H1 (cell line): Measurements from ENCODE around the gene ST6GALNAC3. TPM values are rescaled to one million over a fixed set of nuclear protein-coding genes. Genes with fewer than 3 reads are reported as not detected.

Experiments used
- CTCF ChIA-PET: fragments of 300-600 bp; sonication (Branson Sonifier 250); formaldehyde crosslinking; loops from one replicate; lab custom pipeline; 2021; ENCODE audit not compliant: partially characterized antibody; lab: Charles Lee
- POLR2A ChIA-PET: fragments of 300-600 bp; sonication (Branson Sonifier 250); formaldehyde crosslinking; loops from one replicate; lab custom pipeline; 2021; ENCODE audit warnings: inconsistent platforms; ENCODE audit not compliant: partially characterized antibody; lab: Charles Lee
- DNase-seq, 2 experiments: peaks; one replicate each; pipeline versions ENCODE4 v3.0.0 to v3.0.0-alpha.2; 2010 to 2022; ENCODE audit warnings: low spot score in 2 of 2, low read depth in 1 of 2, mixed read lengths in 1 of 2
- FAIRE-seq: peaks from 2 replicates; lab custom pipeline; 2011; peaks lifted over from hg19 to GRCh38; lab: Jason Lieb, UNC
- H2AFZ ChIP-seq: 2 replicates; pipeline ENCODE4 v1.8.1; 2012; ENCODE audit warnings: low read length, inconsistent platforms
- H2AK5ac ChIP-seq: 2 replicates; pipeline ENCODE4 v1.6.1; 2013; ENCODE audit warnings: low read depth, low read length
- H2BK120ac ChIP-seq: replicated peaks from 2 replicates; pipeline ENCODE3; 2013; ENCODE audit warnings: low read depth, low read length, inconsistent platforms
- H2BK12ac ChIP-seq: 2 replicates; pipeline ENCODE4 v1.6.1; 2013; ENCODE audit warnings: low read depth, low read length
- H2BK15ac ChIP-seq: 2 replicates; pipeline ENCODE4 v1.6.1; 2013; ENCODE audit warnings: low read length
- H2BK20ac ChIP-seq: 2 replicates; pipeline ENCODE4 v1.6.1; 2013; ENCODE audit warnings: low read length
- H2BK5ac ChIP-seq: 2 replicates; pipeline ENCODE4 v1.6.1; 2013; ENCODE audit warnings: low read depth, low read length
- H3K14ac ChIP-seq: 2 replicates; pipeline ENCODE4 v1.6.1; 2013; ENCODE audit warnings: inconsistent platforms; ENCODE audit not compliant: insufficient read length
- H3K18ac ChIP-seq: 2 replicates; pipeline ENCODE4 v1.6.1; 2013; ENCODE audit warnings: low read length; ENCODE audit errors: extremely low read depth
- H3K23ac ChIP-seq: 2 replicates; pipeline ENCODE4 v1.6.1; 2013; ENCODE audit warnings: inconsistent platforms; ENCODE audit not compliant: insufficient read length
- H3K23me2 ChIP-seq: 2 replicates; pipeline ENCODE4 v1.6.1; 2013; ENCODE audit warnings: low read depth, low read length
- H3K27ac ChIP-seq: 2 replicates; pipeline ENCODE4 v1.6.1; 2011; ENCODE audit warnings: low read depth, low read length, inconsistent platforms
- H3K27me3 ChIP-seq, 4 experiments: replicated peaks in 1 of 4; 1 replicate in 1 of 4; 2 replicates in 3 of 4; pipeline versions ENCODE4 v1.6.1 to v1.8.1; 2011 to 2013; ENCODE audit warnings: low read length in 3 of 4, mild to moderate bottlenecking in 3 of 4, inconsistent platforms in 2 of 4, mixed read lengths in 2 of 4, moderate library complexity in 1 of 4; ENCODE audit not compliant: control insufficient read depth in 3 of 4, insufficient read depth in 3 of 4; ENCODE audit errors: extremely low read depth in 1 of 4
- H3K36me3 ChIP-seq, 4 experiments: 2 replicates each; pipeline versions ENCODE4 v1.6.1 to v1.8.1; 2011 to 2013; ENCODE audit warnings: mild to moderate bottlenecking in 4 of 4, low read length in 3 of 4, moderate library complexity in 2 of 4, control low read depth in 1 of 4, inconsistent platforms in 1 of 4; ENCODE audit not compliant: insufficient read depth in 4 of 4, control insufficient read depth in 2 of 4
- H3K4ac ChIP-seq: replicated peaks from 2 replicates; pipeline ENCODE3; 2013; ENCODE audit warnings: low read length, low read depth, mixed read lengths, inconsistent platforms; ENCODE audit not compliant: insufficient read length
- H3K4me1 ChIP-seq, 4 experiments: replicated peaks in 1 of 4; 1 replicate in 1 of 4; 2 replicates in 3 of 4; pipeline versions ENCODE4 v1.6.1 to v1.8.1; 2011 to 2013; ENCODE audit warnings: low read length in 3 of 4, inconsistent platforms in 2 of 4, mixed read lengths in 1 of 4; ENCODE audit not compliant: insufficient read depth in 4 of 4, control insufficient read depth in 3 of 4
- H3K4me2 ChIP-seq, 2 experiments: 2 replicates each; pipeline versions ENCODE4 v1.6.1 to v1.8.1; 2011 to 2013; ENCODE audit warnings: low read depth in 2 of 2, low read length in 2 of 2, control low read depth in 1 of 2, inconsistent platforms in 1 of 2, mild to moderate bottlenecking in 1 of 2; ENCODE audit not compliant: insufficient read depth in 1 of 2
- H3K4me3 ChIP-seq, 4 experiments: fragments of 200-600, 300-600 bp in 1 of 4; sonication (generic), shearing (Covaris generic), sonication (Bioruptor Twin) in 1 of 4; 2 replicates each; pipeline versions ENCODE4 v1.5.1 to v1.8.1; 2011 to 2016; ENCODE audit warnings: low read length in 4 of 4, low read depth in 3 of 4, control low read depth in 2 of 4, inconsistent platforms in 2 of 4, mild to moderate bottlenecking in 2 of 4, mixed read lengths in 1 of 4, moderate library complexity in 1 of 4; ENCODE audit not compliant: insufficient read depth in 2 of 4; ENCODE audit errors: extremely low read depth in 1 of 4
- H3K56ac ChIP-seq: replicated peaks from 2 replicates; pipeline ENCODE3; 2013; ENCODE audit warnings: low read depth, mild to moderate bottlenecking, mixed read lengths, low read length, inconsistent platforms; ENCODE audit not compliant: insufficient read length
- H3K79me1 ChIP-seq: 2 replicates; pipeline ENCODE4 v1.6.1; 2013; ENCODE audit warnings: low read depth, low read length, control low read depth
- H3K79me2 ChIP-seq, 2 experiments: 2 replicates each; pipeline versions ENCODE4 v1.6.1 to v1.8.1; 2012 to 2013; ENCODE audit warnings: low read length in 2 of 2, mild to moderate bottlenecking in 2 of 2, inconsistent platforms in 1 of 2; ENCODE audit not compliant: insufficient read depth in 2 of 2, control insufficient read depth in 1 of 2
- H3K9ac ChIP-seq, 4 experiments: replicated peaks in 1 of 4; 1 replicate in 1 of 4; 2 replicates in 3 of 4; pipeline versions ENCODE4 v1.6.1 to v1.8.1; 2011 to 2013; ENCODE audit warnings: low read depth in 3 of 4, low read length in 3 of 4, control low read depth in 2 of 4, mild to moderate bottlenecking in 2 of 4, moderate library complexity in 2 of 4, inconsistent platforms in 1 of 4; ENCODE audit errors: extremely low read depth in 1 of 4
- H3K9me3 ChIP-seq, 2 experiments: 2 replicates each; pipeline versions ENCODE4 v1.6.1 to v1.8.1; 2012 to 2013; ENCODE audit warnings: mild to moderate bottlenecking in 2 of 2, moderate library complexity in 2 of 2, control low read depth in 1 of 2, inconsistent platforms in 1 of 2, low read depth in 1 of 2, low read length in 1 of 2, mixed read lengths in 1 of 2; ENCODE audit not compliant: insufficient read depth in 2 of 2
- H4K20me1 ChIP-seq, 2 experiments: replicated peaks in 1 of 2; 2 replicates each; pipeline versions ENCODE3 to v1.8.1; 2011 to 2013; ENCODE audit warnings: inconsistent platforms in 2 of 2, low read length in 2 of 2, mild to moderate bottlenecking in 1 of 2; ENCODE audit not compliant: insufficient read depth in 2 of 2, control insufficient read depth in 1 of 2
- H4K5ac ChIP-seq: 2 replicates; pipeline ENCODE4 v1.6.1; 2013; ENCODE audit warnings: low read length, low read depth, mixed read lengths, inconsistent platforms; ENCODE audit not compliant: insufficient read length
- H4K8ac ChIP-seq: 2 replicates; pipeline ENCODE4 v1.8.0; 2013; ENCODE audit warnings: mild to moderate bottlenecking, moderate library complexity, low read length, inconsistent platforms; ENCODE audit not compliant: insufficient read depth; ENCODE audit errors: extremely low read depth
- H4K91ac ChIP-seq: replicated peaks from 2 replicates; pipeline ENCODE3; 2013; ENCODE audit warnings: low read length, mixed read lengths, inconsistent platforms; ENCODE audit not compliant: insufficient read length
- ASH2L ChIP-seq: fragments of 200-600, 300-600 bp; sonication (generic); IDR thresholded peaks from one replicate; pipeline ENCODE4 v1.7.1; 2017; ENCODE audit warnings: low read length
- BACH1 ChIP-seq: IDR thresholded peaks from 2 replicates; pipeline ENCODE4 v1.6.1; 2012; ENCODE audit warnings: low read length, improper control_type of control experiment
- CBX5 ChIP-seq: fragments of 300-800, 300-1000 bp; sonication (generic); IDR thresholded peaks from 2 replicates; pipeline ENCODE4 v1.7.1; 2016; ENCODE audit warnings: antibody characterized with exemption, low read length, low read depth
- EP300 ChIP-seq, 2 experiments: IDR thresholded peaks; 1 replicate in 1 of 2; 2 replicates in 1 of 2; pipeline ENCODE4 v1.6.1; 2011 to 2012; ENCODE audit warnings: low read depth in 2 of 2, low read length in 2 of 2, mild to moderate bottlenecking in 2 of 2, borderline replicate concordance in 1 of 2, inconsistent platforms in 1 of 2, moderate library complexity in 1 of 2
- GABPA ChIP-seq: IDR thresholded peaks from 2 replicates; pipeline ENCODE4 v1.6.1; 2011; ENCODE audit warnings: mild to moderate bottlenecking, low read length, moderate library complexity, borderline replicate concordance; ENCODE audit not compliant: insufficient read depth
- JUN ChIP-seq: IDR thresholded peaks from 2 replicates; pipeline ENCODE4 v1.6.1; 2011; ENCODE audit warnings: low read depth, mild to moderate bottlenecking, improper control_type of control experiment, low read length
- KDM5A ChIP-seq: fragments of 200-600 bp; IDR thresholded peaks from 2 replicates; pipeline ENCODE4 v1.7.1; 2012; ENCODE audit warnings: mild to moderate bottlenecking, low read length, inconsistent platforms, mixed read lengths
- NRF1 ChIP-seq: IDR thresholded peaks from 2 replicates; pipeline ENCODE4 v1.6.1; 2011; ENCODE audit warnings: mild to moderate bottlenecking, low read depth, low read length, improper control_type of control experiment
- RFX5 ChIP-seq: IDR thresholded peaks from 2 replicates; pipeline ENCODE4 v1.6.1; 2011; ENCODE audit warnings: low read depth, low read length, improper control_type of control experiment, borderline replicate concordance
- SIX5 ChIP-seq: IDR thresholded peaks from 2 replicates; pipeline ENCODE4 v1.6.1; 2011; ENCODE audit warnings: mild to moderate bottlenecking, low read depth, low read length
- TEAD4 ChIP-seq: IDR thresholded peaks from 2 replicates; pipeline ENCODE4 v1.6.1; 2012; ENCODE audit warnings: low read depth, low read length, inconsistent platforms, mixed read lengths
- USF2 ChIP-seq: IDR thresholded peaks from 2 replicates; pipeline ENCODE4 v1.6.1; 2011; ENCODE audit warnings: low read length, improper control_type of control experiment
- WGBS, 2 experiments: shearing (Covaris generic) in 1 of 2; methylation state at CpG; one replicate each; pipeline versions ENCODE4 v1.1.6 to v1.1.7; 2013 to 2015; ENCODE audit warnings: low lambda C conversion rate in 2 of 2, mixed read lengths in 2 of 2, inconsistent platforms in 1 of 2, low coverage in 1 of 2, missing lambda C conversion rate in 1 of 2; ENCODE audit not compliant: insufficient replicate concordance in 2 of 2, insufficient coverage in 1 of 2, insufficient read length in 1 of 2; ENCODE audit errors: extremely low coverage in 1 of 2, missing lambda C conversion rate in 1 of 2; 5-methylcytosine and 5-hydroxymethylcytosine counted together
- polyA plus RNA-seq, 7 experiments: library from polyadenylated mRNA; depleted of rRNA in 3 of 7; stranded (reverse) in 5 of 7; unstranded in 2 of 7; fragments of >200 nt in 5 of 7; fragments of 200-250 nt in 2 of 7; gene quantifications; 1 replicate in 5 of 7; 2 replicates in 1 of 7; 4 replicates in 1 of 7; pipeline versions ENCODE4 v1.2.1 to v1.2.3, GENCODE V29; 2011 to 2013; ENCODE audit warnings: missing spikeins in 2 of 7, mixed read lengths in 2 of 7
- total RNA-seq: library from RNA; stranded (reverse); fragmentation: NEBNext Ultra II Directional; extraction: Animal tissue kit (Norgen Biotek cat#: 25700); gene quantifications from 2 replicates; pipeline ENCODE4 v1.2.1, GENCODE V29; 2021

Gene ST6GALNAC3
- total and polyA plus RNA-seq, 2 of the 8 experiments (the other 6 are each of a cell fraction or from before 2014, with no cell fraction given), result 4.9 to 19.0 TPM

GRCh38 chr1:76142771-76143540 lies 68.4 kb downstream of the ST6GALNAC3 start:
- H3K18ac ChIP-seq, result no peak overlapping the region
- no peak overlapping the region for H4K91ac ChIP-seq
- H3K56ac ChIP-seq, result no peak overlapping the region
- H3K36me3 ChIP-seq, result no peaks in the 10 kb centered on the region
- H4K5ac ChIP-seq, result no peak overlapping the region
- WGBS, 2 experiments, result 77% methylated on average over 5 of the region's 5 CpGs; no CpG with 5 or more reads in 1 of the 2 experiments
- H3K23ac ChIP-seq, result no peak overlapping the region
- DNase-seq, result no peak
- peaks cover 0 to 13% (median 6%) of the 10 kb centered on the region in 4 experiments; a peak in 5 of 7 replicates for H3K4me1 ChIP-seq
- H3K79me2 ChIP-seq, result no peaks in the 10 kb centered on the region
- H3K14ac ChIP-seq, result no peak overlapping the region
- no peak overlapping the region for H2BK12ac ChIP-seq
- POLR2A ChIA-PET, result interaction anchor here (0.6 kb wide), 1 partner anchor 49 kb away, joined by 3 read pairs; no protein-coding TSS in a partner anchor
- no peak overlapping the region for H2BK5ac ChIP-seq
- H4K20me1 ChIP-seq, result no peaks in the 10 kb centered on the region
- H2BK15ac ChIP-seq, result no peak overlapping the region
- no peak overlapping the region for H3K4ac ChIP-seq
- CTCF ChIA-PET, result interaction anchor here (0.9 to 2.0 kb wide), 2 partner anchors 7 to 11 kb away, joined by 4 to 16 read pairs; no protein-coding TSS in a partner anchor
- no peaks in the 10 kb centered on the region for H3K27me3 ChIP-seq
- no peak overlapping the region for H3K9ac ChIP-seq
- FAIRE-seq, result no peak
- no peak overlapping the region for H2BK20ac ChIP-seq
- no peak overlapping the region for H2AK5ac ChIP-seq
- no peak overlapping the region for H3K4me3 ChIP-seq
- H3K27ac ChIP-seq, result no peak overlapping the region
- no peak overlapping the region for H4K8ac ChIP-seq
- peaks cover 2% of the 10 kb centered on the region; the same call in 1 of the 2 replicates for H3K79me1 ChIP-seq
- no peak overlapping the region for H3K4me2 ChIP-seq
- no peaks in the 10 kb centered on the region; the same call in 1 of the 2 replicates for H3K23me2 ChIP-seq
- no peaks in the 10 kb centered on the region for H3K9me3 ChIP-seq
- no peak overlapping the region for H2BK120ac ChIP-seq
- H2AFZ ChIP-seq, result no peak overlapping the region
- TF ChIP-seq RFX5, result no peak
- no peak for TF ChIP-seq USF2
- no peak for TF ChIP-seq SIX5
- no peak for TF ChIP-seq CBX5
- TF ChIP-seq ASH2L, result no peak
- no peak for TF ChIP-seq NRF1
- TF ChIP-seq KDM5A, result no peak
- no peak for TF ChIP-seq TEAD4
- no peak for TF ChIP-seq EP300 (IDR thresholded peaks at IDR 0.05; ENCODE audit: borderline replicate concordance in 1 of 2, low read depth in 2 of 2, low read length in 2 of 2)
- TF ChIP-seq BACH1, result no peak
- no peak for TF ChIP-seq JUN
- TF ChIP-seq GABPA, result no peak
